Posterior vena cava (tissue), 2 donors: Measurements from ENCODE around the gene ADGRL2. TPM values are rescaled to one million over a fixed set of nuclear protein-coding genes. Genes with fewer than 3 reads are reported as not detected.

Source experiments
- DNase-seq: peaks from one replicate; pipeline ENCODE4 v3.0.0-alpha.2; 2020; ENCODE audit warnings: low spot score
- intact Hi-C, 2 donors: fragments of 100-400 bp; cut with DNase I; formaldehyde crosslinking; loops; one replicate each; pipeline versions ENCODE4 v1.14.1 to v1.14.2; 2022 to 2023
- long read RNA-seq, 2 donors: library from polyadenylated mRNA; unstranded; transcript quantifications; one replicate each; pipeline ENCODE4 v2.0.0, GENCODE V29; 2020 to 2021
- total RNA-seq, 2 donors: library from RNA; stranded (reverse); fragmentation: NEBNext Ultra II Directional; extraction: Animal tissue kit (Norgen Biotek cat#: 25700); gene quantifications; one replicate each; pipeline ENCODE4 v1.2.1, GENCODE V29; 2021
- donor health status: DM: yes; HTN: yes; CAD: no.
- donor health status: DM: yes; HTN: yes; CAD: no.

Gene ADGRL2
- total RNA-seq = 10 to 100 TPM; 40.6 to 58.9 TPM
- long read RNA-seq, donor 1, partial matches to known transcripts = 5 of 12 reads
- long read RNA-seq, donor 1, other reads (novel, unspliced or antisense) = 7 of 12 reads
- long read RNA-seq, donor 2, partial matches to known transcripts = 0 of 2 reads
- long read RNA-seq, donor 2, other reads (novel, unspliced or antisense) = 2 of 2 reads

DNA sequence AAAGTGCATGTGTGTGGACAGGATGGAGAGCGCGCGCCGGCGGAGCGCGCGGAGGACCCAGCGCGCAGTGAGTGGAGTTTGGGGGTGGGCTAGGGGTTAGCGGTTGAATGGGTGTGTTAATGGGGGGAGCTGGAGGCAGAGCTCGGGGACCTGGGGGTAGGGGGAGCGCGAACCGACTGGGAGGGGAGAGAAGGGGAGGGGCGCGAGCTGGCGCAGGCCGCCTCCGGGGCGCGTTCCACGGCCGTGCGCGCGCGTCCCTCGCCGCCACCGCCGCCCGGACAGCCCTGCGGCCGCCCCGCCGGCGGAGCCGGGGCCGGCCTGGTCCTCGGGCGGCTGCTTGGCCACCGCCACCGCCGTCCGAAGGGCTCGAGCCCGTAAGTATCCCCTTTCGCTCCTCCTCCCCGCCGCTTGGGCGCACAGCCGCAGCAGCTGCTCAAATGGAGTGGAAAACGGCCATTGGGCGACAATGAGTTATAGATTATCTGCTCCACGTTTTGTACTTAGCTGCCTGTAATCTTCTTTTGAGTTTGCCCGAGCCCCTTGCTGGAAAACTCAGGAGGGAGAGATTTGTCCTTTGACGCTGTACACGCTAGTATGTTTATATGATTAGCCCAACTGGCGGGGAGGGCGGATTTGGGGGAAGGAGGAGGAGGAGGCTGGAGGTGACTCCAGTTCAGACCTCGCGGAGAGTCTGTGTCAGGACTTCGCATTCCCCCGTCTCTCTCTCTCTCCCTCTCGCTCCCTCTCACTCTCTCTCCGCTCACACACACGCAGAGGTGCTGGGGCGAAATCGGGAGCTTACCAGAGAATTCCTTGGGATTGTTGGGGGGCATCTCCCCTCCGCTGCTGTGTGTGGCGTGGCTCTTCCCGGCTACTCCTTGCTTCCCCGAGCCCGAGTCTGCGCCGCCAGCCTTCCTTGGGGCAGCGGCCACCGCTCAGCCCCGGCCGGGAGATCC lies at the start of gene ADGRL2:
Gene ADGRL2, plus strand, starts transcription at position 240 of the 956 bp plus-strand sequence. CDS start 36,051 bp downstream, outside the sequence.
- peak; percentile 89 for DNase-seq
- intact Hi-C loops = loop anchor here (10.0 kb wide), 3 partner anchors 154 to 424 kb away; no protein-coding TSS in a partner anchor

DNA sequence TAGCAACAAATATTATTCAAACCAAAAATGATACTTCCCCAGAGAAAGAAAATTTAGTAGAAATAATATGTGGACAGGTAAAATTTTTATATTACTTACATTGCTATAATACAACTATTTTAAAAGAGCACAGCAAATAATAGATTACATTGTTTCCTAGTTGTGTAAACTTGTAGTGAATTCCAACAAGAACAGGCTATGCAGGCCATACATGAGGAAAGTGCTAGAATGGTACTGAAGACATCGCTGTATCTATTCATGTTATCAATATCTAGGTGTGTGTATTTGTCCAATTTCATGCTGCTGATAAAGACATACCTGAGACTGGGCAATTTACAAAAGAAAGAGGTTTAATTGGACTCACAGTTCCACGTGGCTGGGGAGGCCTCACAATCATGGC lies 47.9 kb upstream of the ADGRL2 start:
- DNase-seq = no peak
- intact Hi-C loops = no loop called here

DNA sequence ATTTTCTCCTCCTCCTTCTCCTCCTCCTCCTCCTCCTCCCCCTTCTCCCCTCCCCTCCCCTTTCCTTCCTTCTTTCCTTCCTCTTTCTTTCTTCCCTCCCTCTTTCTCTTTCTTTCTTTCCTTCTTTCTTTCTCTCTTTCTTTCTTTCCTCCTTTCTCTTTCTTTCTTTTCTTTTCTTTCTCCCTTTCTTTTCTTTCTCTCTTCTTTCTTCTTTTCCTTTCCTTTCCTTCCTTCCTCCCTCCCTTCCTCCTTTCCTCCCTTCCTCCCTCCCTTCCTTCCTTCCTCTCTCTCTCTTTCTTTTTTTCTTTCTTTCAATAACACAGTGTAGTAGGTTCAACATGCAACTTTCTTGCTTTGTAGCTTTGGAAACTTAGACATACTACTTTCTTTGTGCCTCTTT lies 46.3 kb upstream of the ADGRL2 start:
- intact Hi-C loops = no loop called here
- DNase-seq = no peak

DNA sequence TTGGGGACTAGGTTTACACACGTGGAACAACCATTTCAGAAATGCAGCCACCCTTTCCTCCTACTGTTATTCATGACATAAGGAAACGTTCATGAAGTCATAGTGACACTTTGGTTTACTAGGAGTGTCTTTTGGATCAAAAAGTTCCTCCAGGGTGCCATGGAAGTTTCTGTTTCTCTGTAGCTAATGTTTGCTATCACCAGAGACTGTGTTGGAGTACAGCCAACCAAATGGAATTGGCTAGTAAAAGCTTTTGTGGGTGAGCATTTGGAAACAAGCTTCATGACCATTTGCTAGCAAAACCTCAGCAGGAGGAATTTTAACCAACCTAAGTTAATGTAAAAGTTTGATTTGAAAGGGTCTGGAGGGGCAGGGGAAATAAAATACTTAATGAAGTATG lies 43.9 kb upstream of the ADGRL2 start:
- intact Hi-C loops = no loop called here

DNA sequence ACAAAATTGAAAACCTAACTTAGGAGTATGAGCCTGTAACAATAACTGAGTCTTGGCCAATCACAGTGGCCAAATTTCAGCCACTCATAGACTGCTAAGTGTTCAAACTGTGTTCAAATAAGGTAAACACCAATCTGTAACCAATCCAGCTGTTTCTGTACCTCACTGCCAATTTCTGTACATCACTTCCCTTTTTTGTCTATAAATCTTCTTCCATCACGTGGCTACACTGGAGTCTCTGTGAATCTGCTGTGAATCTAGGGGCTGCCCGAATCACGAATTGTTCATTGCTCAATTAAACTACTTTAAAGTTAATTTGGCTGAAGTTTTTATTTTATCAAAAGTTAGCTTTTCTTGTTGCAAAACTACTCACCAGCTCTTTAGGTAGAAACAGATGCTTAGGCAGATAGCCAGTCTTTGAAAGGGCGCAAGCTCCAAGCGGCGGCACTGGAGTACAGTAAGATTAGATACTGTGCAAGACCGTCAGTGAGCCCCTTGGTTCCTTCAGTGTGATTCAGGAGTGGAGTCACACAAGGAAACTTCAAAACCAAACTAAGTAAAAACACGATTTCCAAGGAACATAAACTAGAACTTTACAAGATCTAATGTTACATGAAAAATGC lies 43.2 kb upstream of the ADGRL2 start:
- DNase-seq = no peak
- intact Hi-C loops = no loop called here

More for the DNA sequence above, 43.9 kb upstream of the ADGRL2 start:
- DNase-seq = no peak

DNA sequence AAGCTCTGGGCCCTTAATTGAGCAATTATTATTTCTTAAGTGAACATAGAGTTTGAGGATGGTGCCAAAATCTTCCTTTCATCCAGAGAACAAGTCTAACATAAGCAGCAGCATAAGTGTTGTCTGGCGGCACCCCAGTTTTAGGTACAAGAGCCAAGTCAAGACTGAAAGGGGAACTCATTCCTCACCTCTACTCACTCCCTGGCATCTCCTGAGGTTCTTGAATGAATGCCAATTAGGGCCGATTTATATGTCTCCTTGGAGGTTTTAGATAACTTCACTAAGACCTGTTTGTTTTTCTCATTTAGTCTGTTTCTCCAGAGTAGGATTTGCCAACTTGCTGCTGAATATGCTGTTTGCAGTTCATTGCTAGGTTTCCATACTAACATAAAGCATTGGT lies 42.6 kb upstream of the ADGRL2 start:
- intact Hi-C loops = no loop called here
- DNase-seq = no peak

DNA sequence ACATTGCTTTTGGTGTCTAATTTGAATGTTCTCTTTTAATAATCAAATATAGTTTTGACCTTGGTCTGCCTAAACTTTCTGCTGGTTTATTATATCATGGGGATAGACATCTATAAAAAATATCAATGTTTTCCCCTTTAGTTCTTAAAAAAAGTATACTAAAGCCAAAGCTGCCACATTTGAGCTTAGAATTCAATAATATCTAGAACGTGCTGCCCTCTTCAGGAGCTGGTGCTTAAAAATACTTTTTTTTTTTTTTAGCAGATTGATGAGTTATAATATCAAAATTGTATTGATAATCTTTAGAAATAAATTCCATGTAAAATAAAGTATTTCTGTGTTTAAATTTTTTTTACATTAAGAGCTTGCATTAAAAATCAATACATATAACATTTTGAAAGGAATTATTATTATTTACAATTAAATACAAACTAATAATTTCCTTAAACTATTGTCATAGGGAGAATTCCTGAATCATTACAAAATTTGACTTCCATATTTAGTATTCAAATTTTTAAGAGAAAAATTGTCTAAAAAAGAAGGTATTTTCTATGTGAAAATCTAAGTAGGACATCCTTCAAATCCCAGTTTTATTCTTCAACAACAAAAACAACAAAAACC lies 40.1 kb upstream of the ADGRL2 start:
- DNase-seq = no peak
- intact Hi-C loops = no loop called here

DNA sequence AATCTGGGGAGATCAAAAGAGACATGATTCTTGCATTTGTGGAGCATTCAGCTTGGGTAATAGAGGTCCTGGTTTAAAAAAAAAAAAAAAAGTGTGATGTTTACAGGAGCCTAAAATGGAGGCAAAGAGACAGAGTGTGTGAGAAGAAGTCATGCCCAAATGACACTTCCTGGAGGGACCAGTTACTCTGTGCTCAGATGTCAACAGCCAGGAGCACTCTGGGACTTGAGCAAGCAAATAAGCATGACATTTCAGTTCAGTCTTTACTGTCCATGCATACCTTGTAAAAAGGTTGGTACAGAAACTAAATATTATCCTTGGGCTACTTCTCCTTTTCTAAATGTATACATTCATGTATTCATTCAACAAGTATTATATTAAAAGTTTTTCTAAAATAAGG lies 25.2 kb upstream of the ADGRL2 start:
- no peak for DNase-seq
- intact Hi-C loops = no loop called here

DNA sequence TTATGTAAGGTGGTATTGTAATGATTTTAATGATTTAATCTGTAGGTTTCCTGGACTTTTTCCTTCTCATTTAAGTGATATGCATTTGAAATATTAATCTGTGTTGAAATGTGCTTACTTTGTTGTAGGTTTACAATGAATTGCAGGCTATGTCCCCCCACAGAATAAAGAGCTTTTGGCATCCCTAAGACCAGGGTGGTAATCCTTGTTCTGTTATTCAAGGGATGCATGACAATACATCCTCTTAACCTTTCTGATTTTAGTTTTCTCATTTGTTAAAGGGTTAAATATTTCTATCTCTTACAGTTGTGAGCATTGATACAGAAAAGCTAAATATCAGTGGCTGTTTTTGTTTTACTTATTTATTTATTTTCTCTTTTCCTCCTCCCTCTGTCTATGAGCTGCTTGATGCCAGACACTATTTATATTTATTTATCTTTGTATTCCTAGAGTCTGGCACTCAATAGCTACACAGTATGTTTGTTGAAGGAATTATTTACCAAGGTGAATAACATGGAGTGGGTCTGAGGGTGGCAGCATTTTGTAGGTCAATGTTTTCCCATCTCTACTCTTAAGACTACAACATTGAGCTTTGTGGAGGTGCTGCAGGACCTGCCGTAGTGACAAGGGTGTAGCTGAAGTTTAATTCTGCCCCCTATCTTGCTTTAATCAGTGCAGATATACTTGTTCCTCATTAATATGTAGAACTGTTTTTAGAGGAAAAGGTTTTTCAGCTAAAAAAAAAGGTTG lies 19.9 kb upstream of the ADGRL2 start:
- intact Hi-C loops = no loop called here
- DNase-seq = no peak

DNA sequence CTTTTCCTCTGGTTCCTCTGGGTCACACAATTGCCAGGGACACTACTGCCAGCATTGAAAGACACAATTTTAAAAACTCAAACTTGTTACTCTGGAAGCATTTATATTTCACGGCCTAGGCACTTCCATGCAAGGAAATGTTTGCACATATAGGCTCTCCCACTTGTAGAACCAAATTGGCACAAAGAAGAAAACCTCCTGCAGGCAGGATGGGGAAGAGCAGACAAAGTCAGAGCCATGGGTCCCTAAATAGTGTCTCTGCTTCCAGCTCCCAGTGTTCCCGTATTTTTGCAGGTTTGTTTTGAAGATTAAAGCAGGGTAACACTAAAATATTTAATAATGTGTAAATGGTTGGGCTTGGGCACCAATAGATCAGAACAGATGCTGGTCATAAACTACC lies 19.0 kb upstream of the ADGRL2 start:
- no peak for DNase-seq
- intact Hi-C loops = no loop called here

DNA sequence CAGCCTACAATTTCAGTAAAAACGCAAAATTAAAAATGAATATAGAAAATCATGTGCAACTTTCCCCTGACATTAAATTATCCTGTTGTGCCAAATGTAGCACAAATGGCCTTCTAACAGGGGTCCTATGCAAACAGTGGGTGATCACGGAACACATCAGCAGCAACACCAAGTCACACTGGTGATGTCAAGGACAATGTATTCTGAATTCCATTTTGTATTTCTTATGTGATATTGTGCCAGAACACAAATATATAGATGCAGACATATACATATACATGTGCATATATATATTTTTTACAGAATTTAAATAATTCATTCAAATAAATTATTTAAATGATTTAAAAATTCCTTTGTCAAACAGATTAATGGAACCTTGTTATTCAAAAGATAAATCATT lies 8.6 kb upstream of the ADGRL2 start:
- no peak for DNase-seq
- intact Hi-C loops = loop anchor here in 1 of 2 donors (5.0 kb wide), 1 partner anchor 1645 kb away; no protein-coding TSS in a partner anchor

DNA sequence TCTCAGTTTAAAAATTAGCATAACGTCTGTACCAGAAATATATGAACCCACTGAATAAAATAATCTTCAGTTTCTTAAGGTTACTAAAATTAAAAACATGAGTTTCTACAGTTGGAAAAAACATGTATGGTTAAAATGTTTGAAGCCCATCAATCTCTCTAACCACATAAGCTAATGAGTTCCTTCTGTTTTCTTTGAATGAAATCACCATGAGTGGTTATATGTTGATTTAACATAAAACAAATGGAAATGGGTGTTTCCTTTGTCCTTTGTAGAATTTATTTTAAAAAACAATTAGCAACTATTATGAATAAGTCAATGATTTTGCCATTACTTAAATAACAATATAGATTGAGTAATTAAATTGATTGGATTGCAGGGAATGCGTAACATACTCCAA lies 3.0 kb upstream of the ADGRL2 start:
- DNase-seq = no peak
- intact Hi-C loops = no loop called here

DNA sequence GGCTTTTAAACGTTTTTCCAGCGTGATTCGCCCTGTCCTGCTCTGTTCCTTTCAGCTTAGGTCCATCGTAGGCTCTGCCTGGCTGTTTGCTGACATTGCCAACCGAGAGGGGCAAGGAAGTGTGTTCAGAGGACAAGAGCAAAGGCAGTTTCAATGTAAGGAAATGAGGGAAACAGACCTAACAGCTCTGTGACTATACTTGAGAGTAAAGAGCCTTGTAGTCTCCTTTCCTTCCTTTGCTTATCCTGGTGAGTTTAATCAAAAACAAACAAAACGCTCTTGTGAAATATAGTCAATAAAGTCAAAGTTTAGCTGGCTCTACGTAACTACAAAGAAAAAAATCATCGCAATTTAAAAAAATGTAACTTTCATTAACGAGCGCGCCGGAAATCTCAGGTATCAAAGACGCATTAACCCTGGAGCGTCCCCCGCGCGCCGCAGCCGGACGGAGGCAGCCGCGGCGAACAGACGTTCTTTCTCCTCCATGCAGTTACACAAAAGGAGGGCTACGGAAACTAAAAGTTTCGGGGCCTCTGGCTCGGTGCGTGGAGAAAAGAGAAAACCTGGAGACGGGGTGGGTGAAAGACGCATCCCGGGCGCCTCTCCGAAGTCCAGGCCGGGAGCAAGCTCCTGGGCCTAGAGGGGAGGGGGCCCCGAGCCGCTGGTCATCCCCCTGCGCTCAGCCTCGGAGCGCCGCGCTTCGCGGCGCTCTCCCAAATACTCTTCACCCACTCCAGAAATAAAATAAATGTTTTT lies 617 bp upstream of the ADGRL2 start:
- intact Hi-C loops = loop anchor here (10.0 kb wide), 3 partner anchors 155 to 425 kb away; no protein-coding TSS in a partner anchor
- peak; percentile 80 for DNase-seq

DNA sequence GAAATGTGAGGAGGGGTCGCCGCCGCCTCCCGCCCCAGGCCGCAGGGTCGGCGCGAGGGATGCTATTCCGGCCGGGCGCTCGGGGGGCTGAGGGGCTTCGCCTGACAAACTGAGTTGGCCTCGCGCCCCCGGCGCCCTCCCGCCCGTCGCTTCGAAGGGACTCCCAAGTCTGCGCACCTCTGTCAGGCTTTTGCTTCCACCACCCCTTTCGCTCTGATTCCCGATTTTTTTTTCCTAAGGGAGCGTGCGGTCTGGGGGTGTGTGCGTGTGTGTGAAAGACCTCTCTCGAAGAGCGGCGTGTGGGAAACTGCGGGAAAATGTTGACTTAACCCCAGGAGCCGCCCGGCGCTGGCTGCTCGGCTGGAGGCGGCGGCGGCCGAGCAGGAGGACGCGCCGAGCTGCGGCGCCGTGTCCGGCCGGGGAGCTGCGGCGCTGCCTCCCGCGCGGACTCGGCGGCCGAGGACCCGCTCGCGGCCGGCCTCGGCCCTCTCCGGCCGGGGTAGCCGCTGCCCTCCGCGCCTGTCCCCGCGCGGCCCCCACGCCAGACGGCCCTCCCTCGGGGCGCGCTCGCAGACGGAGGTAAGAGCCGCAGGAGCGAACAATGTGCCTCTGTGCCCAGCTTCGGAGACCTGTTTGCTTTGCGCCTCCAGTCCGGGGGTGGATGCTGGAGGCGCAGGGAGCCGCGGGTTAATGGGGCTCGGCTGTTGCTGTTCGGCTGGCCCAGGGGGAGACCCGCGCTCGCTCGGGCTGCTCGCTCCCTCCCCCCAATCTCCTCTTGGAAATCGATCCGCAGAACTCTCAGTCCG lies 1.1 kb downstream of the ADGRL2 start:
- peak; percentile 80 for DNase-seq
- intact Hi-C loops = loop anchor here (10.0 kb wide), 3 partner anchors 153 to 423 kb away; no protein-coding TSS in a partner anchor

DNA sequence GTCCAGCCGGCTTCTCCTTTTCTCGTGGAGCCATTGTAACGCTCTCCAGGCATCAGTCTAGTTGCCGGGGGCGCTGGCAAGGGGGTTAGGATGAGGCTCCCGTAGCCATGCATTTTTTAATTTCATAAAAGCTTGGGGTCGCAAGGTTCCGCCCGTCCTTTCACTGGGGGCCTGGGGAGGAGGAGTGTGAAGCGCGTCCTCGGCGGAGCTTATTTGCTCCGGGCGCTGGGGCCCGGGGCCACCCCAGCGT lies 1.6 kb downstream of the ADGRL2 start:
- intact Hi-C loops = loop anchor here (10.0 kb wide), 3 partner anchors 152 to 422 kb away; no protein-coding TSS in a partner anchor
- DNase-seq = no peak

DNA sequence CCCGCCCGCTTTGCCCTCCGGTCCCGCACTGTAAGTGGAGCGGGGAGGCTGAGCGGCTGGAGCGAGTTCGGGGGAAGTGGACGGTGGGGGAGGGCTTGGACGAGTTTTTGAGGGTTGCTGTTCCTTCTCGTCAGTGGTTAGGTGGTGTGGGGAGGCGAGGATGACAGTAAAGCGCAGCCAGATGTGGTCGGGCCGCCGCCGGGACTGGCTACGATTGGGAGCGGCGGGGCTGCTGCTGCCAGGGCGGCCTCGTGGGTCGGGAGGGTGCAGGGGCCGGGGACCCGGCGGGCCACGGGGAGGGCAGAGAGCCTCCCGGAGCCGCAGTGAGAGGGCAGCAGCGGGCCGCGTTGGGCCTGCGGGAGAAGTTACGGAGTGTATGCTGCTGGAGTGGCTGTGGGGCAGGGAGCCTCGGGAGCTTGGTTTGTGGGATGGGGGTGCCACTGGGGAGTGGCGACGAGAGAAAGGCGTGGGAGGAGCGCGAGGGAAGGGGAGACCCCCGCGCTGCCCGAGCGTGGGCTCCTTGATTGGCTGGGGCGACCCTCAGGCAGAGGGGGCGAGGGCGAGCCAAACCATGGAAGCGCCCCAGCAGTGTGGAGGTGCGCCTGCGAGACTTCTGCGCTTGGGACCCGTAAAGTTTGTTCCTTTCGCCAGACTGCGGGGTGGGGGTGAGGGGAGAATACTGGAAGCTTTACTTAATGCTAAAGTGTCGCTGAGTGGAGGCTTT lies 2.1 kb downstream of the ADGRL2 start:
- peak; percentile 89 for DNase-seq
- intact Hi-C loops = loop anchor here (10.0 kb wide), 3 partner anchors 152 to 422 kb away; no protein-coding TSS in a partner anchor
